WI38 (cell line): ENCODE data around the gene SUPT20HL2.

Source experiments
- H3K4me3 ChIP-seq: 2 replicates; pipeline ENCODE4 v1.5.1; 2011; ENCODE audit warnings: low read depth, mild to moderate bottlenecking, control low read depth, low read length
- CTCF ChIP-seq: IDR thresholded peaks from 2 replicates; pipeline ENCODE4 v1.5.1; 2012; ENCODE audit warnings: low read depth, mild to moderate bottlenecking, control low read depth, low read length

SUPT20HL2 gene

GRCh38 chrX:24343719-24344118 lies 29.9 kb upstream of the SUPT20HL2 start:
- no peak for TF ChIP-seq CTCF
- H3K4me3 ChIP-seq: no peak overlapping the region

GRCh38 chrX:24341795-24342194 lies 27.9 kb upstream of the SUPT20HL2 start:
- H3K4me3 ChIP-seq: no peak overlapping the region

GRCh38 chrX:24340501-24340900 lies 26.6 kb upstream of the SUPT20HL2 start:
- no peak for TF ChIP-seq CTCF
- H3K4me3 ChIP-seq: no peak overlapping the region

More at GRCh38 chrX:24341795-24342194, 27.9 kb upstream of the SUPT20HL2 start:
- TF ChIP-seq CTCF: no peak

GRCh38 chrX:24339911-24340310 lies 26.0 kb upstream of the SUPT20HL2 start:
- no peak overlapping the region for H3K4me3 ChIP-seq
- no peak for TF ChIP-seq CTCF

- TF ChIP-seq CTCF: no peak
- no peak overlapping the region for H3K4me3 ChIP-seq
Measured at GRCh38 chrX:24335871-24336270, 22.0 kb upstream of the SUPT20HL2 start.

GRCh38 chrX:24334461-24334860 lies 20.6 kb upstream of the SUPT20HL2 start:
- no peak overlapping the region for H3K4me3 ChIP-seq
- no peak for TF ChIP-seq CTCF

- no peak overlapping the region for H3K4me3 ChIP-seq
- no peak for TF ChIP-seq CTCF
Measured at GRCh38 chrX:24333371-24333770, 19.5 kb upstream of the SUPT20HL2 start.
